Activated CD4-positive, CD25-positive, alpha-beta regulatory T cell (primary cell): ENCODE results near the gene GPR63.

Source experiments
- DNase-seq, 4 experiments: peaks; one replicate each; lab custom pipeline; 2025; lab: John Stamatoyannopoulos, UW

Gene GPR63

DNA sequence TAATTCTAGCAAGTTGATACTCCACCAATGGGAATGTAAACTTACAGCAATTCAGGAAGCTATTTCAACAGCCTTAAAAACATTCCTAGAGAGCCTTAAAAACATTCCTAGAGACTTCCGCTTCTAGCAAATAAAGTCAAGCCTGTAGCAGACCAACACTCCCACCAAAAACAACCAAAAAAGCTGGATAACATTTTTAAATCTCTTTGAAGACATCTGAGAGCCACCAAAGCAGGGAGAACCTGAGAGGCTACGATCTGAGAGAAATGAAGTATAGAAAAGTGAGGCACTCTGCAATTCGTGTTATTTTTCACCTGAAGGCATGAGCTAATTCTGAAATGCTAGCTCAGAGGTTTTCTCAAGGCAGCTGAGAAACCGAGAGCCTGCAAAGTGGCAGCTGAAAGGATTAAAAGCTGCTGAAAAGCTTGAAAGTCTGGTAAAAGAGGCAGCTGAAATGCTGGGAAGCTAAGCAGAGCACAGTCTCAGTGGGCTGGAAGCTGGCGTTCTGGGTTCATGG, 20.9 kb downstream of the GPR63 start:
- DNase-seq: no peak

DNA sequence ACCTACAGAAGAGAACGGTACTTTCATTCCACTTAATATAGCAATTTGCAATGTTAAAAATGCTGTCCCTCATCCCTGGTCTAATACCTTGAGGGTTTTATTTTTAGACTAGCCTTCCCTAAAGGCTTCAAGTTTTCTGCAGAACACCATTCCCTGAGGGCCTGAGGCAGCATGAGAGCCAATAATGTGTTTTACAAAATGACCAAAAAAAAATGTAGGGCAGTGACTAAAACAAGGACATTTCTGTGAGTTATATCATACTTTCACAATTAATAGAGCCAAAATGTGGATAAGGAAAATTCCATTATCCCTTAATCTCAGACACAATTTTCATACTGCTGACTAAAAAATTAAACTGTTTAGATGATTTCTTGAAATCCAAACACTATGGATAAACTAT, 22.7 kb downstream of the GPR63 start:
- DNase-seq: no peak

DNA sequence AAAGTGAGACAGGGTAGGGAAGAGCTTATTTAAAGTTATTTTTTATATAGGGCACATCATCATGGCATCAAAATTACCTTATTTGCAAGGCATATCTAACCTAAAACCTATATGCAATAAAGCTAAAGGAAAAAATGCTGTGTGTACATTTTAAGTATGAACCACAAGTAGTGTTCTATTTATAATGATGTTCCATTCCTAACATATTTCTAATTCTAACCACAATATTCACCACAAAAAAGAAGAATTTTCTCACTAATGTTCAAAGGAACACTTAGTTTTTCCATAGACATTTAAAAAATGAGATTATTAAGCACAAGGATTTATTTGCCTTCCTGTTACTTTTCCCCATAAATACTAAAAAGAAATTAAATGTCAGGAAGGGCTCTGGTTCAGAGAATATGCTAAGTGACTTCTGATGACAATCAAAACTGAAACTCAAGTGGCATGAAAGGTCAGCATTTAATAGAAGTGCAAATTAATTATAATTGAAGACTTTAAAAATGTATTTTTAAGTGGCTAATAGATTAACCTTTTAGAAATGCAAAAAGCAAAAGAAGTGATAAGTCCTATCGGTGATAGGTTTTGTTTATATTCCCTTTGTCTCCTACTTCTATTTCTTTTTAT, 25.1 kb downstream of the GPR63 start:
- DNase-seq: no peak

DNA sequence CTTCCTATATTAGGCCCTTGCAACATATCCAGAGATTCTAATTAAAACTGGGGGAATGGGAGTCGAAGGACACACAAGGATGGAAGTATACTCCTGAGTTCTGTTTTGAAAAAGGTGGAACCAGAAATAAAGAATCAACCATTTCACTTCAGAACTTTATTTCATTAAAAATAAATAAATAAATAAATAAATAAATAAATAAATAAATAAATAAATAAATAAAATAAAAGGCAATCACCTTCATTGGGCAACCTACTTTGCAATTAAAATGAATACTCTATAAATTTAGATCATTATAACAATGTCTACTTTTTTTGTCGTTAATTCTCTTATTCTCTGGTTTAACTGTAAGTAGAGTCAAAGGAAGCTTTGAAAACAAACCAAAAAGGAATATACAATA, 25.6 kb downstream of the GPR63 start:
- DNase-seq: no peak

DNA sequence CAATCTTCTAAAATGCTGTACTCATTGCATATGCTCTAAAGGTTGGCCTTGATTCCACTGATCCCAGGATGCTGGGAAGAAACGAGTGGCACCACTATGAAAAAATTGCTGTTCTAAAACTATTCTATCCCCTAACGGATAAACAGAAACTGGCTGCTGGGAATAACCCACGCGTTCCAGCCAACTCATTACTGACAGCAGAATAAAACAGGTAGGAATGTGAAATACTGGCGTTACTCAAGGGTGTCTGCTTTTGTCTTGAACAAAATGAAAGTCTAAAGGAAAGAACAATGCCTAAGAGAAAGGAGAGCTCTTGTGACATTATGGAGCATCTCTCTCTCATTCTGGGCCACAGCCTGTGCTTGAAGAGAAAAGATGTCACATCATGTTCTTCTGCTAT, 26.1 kb downstream of the GPR63 start:
- DNase-seq: no peak

DNA sequence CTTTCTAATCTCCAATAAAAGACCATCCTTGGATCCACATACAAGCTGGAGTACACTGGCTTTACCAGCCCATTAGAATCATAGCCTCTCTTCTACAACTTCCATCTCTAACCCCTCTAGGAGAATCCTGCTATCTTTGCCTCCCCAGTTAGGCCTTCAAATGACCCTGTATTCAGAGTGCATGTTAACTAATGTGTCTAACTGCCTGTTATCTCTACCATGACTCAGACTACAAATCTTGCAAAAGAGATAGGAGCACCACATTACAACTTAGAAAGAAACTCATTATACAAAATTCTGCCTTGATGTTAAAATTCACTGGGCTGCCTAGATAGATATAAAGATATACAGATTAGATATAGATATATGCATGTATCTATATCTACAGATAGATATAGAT, 28.2 kb downstream of the GPR63 start:
- no peak for DNase-seq

DNA sequence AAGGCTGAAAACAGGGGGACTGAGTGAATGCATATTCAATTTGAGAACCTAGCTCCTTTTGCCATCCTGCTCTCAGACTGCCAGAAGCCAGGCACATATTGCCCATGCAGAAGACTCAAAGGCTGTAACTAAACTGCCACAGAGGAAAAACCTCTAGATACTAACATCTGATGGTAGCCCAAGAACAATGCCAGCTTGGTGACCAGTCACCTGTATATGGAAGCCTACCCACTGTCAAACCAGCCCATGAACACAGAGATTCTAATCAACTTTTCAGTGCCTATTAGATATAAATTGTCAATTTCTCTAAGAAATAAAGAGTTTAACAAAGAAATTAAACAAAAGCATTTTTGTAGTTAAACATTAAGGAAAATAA, 34.2 kb downstream of the GPR63 start:
- DNase-seq: no peak

DNA sequence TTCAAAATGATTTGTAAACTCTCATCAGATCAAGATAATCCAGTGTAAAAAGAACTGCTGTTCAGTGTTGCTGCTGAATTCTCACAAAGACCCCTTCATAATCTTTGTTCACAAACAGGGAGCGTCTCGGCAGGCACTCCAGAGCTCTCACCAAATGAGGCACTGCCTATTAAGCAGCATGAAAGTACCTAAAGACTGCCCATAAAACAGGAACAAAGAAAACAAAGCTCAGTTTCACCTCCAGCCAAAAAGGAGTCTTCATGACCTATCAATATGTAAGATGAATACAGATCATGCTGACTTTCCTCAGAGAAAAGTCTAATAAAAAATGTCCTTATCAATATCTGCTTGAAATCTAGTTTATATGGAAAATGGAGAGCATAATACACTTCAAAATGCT, 41.8 kb downstream of the GPR63 start:
- no peak for DNase-seq

DNA sequence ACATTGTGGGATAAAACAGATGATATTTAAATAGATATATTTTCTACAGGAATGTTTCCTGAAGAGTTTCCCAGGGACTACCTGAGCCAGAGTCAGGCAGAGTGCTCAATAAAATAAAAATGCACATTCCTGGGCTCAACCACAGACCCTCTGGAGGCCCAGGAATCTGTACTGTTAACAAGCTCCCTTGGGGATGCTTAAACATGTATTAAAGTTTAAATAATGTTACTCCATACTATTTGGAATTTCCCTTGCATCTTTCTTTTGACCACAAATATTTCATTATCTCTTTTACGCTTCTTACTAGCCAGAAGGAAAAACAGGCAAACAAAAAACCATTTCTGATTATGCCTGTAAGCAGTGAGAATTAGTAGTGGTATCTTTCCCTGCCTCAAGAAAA, 42.3 kb downstream of the GPR63 start:
- DNase-seq: no peak

DNA sequence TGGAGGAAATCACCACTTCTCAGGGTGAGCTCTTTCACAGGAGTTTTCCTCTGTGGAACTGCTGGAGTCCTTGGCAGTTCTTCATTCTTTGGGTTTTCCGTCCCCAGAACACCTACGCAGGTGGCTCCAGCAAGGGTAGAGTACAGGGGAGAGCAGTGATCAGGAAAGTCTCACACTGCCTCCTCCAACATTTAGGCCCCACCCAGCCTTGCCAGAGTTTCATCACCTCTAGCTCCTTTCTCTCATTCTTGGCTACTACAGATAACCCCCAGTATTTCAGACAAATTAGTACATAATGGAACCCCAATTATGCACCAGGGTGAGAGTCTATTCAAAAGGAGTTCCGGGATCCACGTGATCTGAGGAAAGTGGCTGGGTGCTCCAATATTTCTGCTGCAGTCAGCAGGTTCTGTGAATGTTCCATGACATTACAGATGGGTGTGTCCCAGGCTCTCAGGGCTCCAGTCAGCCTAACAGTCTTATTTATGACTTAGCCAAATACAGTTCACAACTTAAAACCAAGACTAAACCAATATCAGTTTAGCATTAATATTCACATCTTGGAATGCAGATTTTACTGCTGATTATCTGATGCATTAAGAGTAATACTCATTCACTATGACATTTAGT, 44.6 kb downstream of the GPR63 start:
- no peak for DNase-seq

DNA sequence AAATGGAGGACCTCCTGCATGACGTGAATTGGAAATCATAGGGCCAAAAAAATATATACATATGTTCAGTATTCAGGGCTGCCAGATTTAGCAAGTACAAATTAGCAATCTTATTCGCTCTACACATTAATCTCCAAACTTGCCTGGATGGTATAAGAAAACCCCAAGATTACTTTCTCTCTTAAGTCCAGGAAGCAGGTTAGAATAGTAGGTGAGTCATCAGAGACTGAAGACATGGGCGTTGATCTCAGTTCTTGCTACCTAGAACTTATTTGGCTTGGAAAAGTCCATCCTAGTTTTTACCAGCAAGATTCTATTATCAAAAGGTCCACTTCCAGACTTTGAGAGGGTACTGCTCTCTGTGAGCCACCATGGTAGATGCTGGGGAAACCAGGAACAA, 47.4 kb downstream of the GPR63 start:
- no peak for DNase-seq

DNA sequence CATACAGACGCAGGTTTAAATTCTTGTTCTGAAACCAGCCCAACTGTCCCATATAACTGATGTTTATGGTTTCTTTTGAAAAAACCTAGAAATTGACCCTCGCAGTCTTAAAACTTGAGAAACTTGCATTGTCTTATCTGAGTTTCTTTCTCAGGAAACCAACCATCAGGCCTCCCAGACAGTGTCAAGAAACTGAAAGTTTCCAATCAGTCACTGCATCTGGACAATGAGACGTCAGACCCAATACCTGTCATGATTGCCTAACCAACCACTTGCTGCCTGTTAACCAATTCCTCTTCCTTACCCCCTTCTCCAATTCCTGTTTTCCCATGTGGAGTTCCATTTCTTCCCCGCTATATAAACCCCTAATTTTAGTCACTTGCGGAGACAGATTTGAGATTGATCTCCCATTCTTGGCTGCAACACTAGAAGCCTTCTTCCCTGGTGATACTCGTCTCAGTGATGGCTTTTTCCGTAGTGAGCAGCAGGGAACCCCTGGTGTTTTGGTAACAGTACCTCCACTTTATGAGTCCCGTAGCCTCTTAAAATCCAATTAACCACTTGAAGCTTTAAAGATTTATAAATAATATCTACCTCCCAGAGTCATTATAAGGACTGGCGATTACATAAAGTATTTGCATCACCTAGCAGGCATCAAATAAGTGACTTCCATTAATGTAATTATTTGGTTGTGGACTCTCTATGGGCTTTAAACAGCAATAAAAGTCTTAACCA, 49.3 kb downstream of the GPR63 start:
- no peak for DNase-seq

DNA sequence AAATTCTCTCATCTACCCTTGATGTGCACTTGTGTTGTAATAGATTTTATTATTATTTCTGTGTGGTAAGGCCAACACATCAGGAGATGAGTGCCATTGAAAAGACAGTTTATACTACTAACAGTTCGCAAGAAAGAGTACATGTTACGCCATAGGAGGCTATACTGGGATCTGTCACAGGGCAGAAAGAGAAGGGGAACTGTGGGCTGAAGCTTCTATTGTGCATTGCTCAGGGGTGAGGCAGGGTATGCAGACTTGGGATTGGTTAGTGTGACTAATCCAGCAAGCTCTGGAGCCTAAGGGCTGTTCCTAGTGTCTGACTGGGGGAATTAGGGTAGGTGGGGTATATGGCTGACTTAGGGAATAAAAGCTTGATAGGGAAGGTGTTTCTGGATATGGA, 50.9 kb downstream of the GPR63 start:
- DNase-seq: no peak

DNA sequence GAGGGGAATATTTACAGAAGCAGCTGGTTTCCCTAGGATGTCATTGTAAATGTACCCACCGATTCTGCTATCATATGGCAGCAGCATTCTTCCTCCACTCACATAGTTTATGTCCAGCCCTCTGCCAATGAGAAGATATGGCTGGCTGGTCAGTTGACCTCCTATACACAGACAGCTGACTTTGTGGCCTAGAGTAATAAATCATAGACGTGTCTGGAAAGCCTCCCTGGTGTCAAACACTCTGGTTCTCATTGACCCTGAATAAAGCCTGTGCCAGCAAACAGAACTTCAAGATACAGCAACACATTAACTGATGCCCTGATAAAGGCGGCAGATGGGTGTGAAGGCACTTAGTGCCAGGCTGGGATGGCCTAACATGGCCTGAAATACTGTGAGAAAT, 52.6 kb downstream of the GPR63 start:
- no peak for DNase-seq

DNA sequence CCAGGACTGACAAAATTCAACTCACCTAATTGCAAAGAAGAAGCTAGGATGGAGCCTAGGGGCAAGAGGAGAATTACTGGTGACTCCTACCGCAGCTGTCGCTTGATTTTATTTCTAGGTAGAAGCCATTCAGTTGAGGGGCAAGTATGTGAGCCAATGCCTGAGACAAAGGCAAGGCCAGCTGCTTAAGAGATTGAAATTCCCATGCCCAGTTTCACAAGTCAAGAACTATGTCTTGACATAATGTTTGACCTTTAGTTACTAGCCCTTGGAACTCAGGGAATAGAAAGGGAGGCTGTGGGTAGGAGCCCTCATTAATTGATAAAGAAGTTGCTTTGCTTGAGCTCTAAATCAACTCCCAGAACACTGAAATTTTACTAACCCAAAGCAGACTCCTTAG, 54.0 kb downstream of the GPR63 start:
- DNase-seq: no peak

DNA sequence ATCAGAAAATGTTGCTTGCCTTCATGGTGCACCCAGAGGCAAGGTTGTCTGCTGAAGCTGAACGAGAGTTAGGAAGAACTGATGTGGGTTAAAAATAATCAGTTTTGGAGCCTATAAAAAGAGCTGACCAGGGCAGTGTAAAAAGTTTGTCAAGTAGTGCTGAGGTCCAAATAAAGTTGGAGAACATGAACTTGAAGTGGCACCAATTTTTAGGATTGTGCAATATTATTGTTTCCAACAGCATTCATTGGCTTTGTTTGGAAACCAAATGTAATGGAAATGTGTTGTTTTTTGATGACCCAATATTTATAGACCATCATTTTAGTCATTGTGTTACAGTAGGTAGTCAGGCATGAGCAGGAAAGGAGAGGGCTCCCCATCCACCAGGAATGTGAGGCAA, 55.7 kb downstream of the GPR63 start:
- no peak for DNase-seq

DNA sequence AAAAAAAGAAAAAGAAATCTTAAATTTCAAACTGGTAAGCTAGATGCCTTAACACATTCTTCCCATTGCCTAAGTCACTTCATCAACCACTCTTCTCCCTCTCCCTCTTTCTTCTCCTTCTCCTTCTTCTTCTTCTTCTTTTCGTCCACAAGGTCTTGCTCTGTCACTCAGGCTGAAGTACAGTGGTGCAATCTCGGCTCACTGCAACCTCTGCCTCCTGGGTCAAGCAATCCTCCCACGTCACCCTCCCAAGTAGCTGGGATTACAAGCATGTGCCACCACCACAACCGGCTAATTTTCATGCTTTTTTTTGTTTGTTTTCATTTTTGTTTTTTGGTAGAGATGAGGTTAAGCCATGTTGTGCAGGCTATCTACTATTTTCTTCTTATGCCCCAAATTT, 60.2 kb downstream of the GPR63 start:
- no peak for DNase-seq

DNA sequence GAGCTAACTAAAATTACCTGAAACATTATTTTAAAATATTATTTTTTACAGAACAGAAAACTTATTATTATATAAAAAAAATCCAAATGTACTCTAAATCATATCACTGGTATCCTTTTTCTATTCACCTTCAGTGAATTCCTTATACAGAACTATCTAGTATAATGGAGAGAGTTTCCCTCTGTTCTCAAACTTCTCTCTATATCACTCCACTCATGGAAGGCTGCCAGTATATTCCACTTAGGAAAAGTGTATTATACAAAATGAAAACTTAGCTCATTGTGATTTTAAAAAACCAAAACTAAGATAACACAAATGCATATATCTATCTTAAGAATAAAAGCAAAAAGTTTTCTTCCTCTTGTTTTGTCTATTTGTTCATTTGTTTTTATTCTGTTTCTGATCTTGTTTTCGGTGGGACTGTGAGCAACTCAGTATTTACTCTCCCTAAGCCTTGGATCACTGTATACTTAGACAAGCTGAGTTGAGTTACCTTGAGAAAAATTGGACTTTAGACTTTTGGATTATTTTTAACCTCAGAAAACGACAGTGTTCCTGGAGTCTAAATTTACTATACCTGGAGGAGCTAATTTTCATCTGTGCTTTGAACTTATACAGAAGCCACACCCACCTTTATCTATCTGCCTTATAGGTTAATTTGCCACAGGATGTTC, 61.4 kb downstream of the GPR63 start:
- DNase-seq: no peak

DNA sequence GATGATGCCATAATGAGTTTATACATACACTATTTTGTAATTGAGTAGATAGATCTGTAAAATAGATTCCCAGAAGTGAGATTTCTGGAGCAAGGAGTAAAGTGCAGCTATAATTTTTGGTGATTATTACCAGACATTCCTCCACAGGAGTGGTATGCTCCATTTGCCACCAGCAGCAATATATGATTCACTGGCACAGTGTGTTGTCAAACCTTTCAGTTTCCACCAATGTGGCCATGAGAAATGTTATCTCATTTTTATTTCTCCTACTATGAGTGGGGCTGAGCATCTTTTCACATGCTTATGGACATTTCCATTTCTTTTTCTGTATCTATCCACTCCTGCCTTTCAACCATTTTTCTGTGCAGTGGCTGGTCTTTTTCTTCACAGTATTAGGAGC, 70.5 kb downstream of the GPR63 start:
- no peak for DNase-seq

DNA sequence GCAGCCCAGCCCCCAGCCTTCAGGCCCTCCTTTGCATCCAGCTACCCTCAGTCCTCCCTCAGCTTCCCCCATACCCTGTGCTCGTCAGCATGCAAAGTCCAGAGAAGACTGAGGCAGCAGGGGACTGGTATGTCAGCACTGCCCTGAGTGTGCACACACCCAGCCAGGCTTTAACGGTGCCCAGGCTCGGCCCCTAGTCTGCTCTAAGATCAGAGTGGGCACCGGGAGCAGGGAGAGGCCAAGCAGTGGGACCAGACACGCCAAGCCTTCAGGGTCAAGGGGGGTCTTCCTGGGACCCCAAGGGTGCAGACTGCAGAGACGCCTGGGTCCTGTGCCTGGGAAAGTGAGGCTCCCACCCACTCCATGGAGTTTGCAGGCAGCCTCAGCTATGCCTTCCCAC, 74.7 kb downstream of the GPR63 start:
- no peak for DNase-seq

DNA sequence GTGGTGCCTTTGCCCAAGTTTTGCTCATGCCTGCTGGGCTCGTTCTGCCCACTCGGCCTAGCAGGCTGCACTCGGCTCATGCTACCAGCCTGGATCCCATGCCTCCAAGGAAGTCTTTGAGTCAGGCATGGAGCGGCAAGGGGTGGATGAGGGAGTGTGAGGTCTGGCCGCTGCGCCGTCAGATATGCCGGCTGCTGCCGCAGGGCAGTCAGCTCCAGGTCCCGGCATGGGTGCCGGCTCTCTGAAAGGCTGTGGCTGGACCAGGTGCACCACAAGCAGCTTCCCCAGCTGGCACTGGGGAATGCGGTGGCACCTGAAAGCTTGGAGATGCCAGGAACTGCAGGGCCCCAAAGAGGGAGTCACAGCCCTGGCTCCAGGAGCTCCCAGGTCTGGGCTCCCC, 75.5 kb downstream of the GPR63 start:
- DNase-seq: no peak

DNA sequence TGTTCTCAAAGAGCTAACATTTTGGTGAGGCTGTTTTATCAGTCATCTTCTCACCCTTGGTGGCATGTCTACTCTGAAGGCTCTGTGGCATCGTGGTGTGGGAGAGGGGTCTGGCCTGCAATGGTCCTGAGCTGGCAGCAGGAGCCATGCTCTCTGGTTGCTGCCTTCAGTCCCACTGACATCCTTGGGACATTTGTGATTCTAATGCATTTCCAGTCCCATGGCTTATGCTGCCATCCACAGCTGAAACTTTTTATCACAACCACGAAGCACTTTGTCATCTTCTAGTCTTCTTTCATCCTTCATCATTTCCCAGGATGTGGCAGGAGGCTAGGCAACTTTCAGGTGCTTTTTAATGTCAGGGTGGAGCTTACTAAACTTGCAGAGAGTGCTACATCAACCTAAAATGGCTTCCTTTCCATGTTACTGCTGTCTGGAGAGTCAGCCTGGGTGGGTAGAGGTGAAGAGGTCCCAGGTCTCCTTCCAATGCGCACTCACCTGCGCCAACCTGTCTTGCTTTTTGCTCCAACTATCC, 77.1 kb downstream of the GPR63 start:
- no peak for DNase-seq

DNA sequence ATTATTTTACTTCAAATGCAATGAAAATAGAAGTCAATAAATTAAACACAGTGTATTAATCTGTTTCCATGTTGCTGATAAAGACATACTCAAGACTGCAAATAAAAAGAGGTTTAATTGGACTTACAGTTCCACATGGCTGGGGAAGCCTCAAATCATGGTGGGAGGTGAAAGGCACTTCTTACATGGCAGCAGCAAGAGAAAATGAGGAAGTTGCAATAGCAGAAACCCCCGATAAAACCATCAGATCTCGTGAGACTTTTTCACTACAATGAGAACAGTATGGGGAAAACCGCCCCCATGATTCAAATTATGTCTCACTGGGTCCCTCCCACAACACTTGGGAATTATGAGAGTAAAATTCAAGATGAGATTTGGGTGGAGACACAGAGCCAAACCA, 82.2 kb downstream of the GPR63 start:
- DNase-seq: no peak
